Measurements from ENCODE around the gene CPNE1.
"Not testable (repeated sequence)": the region's sequence is repeated elsewhere in the genome, so short reads cannot be mapped to it uniquely, and the experiment has no call there.

Gene CPNE1

GRCh38 chr20:35697696-35698297 lies 33.1 kb upstream of the CPNE1 start:
- peak; percentile 41 for DNase-seq

- DNase-seq = no peak
These were observed 31.3 kb upstream of the CPNE1 start for GRCh38 chr20:35695978-35696377.

GRCh38 chr20:35695245-35695749 lies 30.6 kb upstream of the CPNE1 start:
- DNase-seq = peak; percentile 16

GRCh38 chr20:35690265-35690664 lies 25.6 kb upstream of the CPNE1 start:
- DNase-seq = no peak

- DNase-seq = peak; percentile 33
These were observed 22.2 kb upstream of the CPNE1 start for GRCh38 chr20:35686872-35687271.

GRCh38 chr20:35685368-35685767 lies 20.7 kb upstream of the CPNE1 start:
- DNase-seq = not testable (repeated sequence)

- DNase-seq = no peak
These were observed 17.3 kb upstream of the CPNE1 start for GRCh38 chr20:35681960-35682359.

- no peak for DNase-seq
These were observed 15.9 kb upstream of the CPNE1 start for GRCh38 chr20:35680452-35681183.

- DNase-seq = no peak
These were observed 10.2 kb upstream of the CPNE1 start for GRCh38 chr20:35674921-35675320.

- no peak for DNase-seq
These were observed 9.2 kb upstream of the CPNE1 start for GRCh38 chr20:35673884-35674283.

GRCh38 chr20:35669681-35670080 lies 5.0 kb upstream of the CPNE1 start:
- DNase-seq = no peak

- DNase-seq = no peak
These were observed 4.5 kb upstream of the CPNE1 start for GRCh38 chr20:35669221-35669620.

- DNase-seq = no peak
These were observed 1.2 kb upstream of the CPNE1 start for GRCh38 chr20:35665949-35666288.

- DNase-seq = peak; percentile 85
These were observed 909 bp downstream of the CPNE1 start for GRCh38 chr20:35663516-35664465.

- DNase-seq = no peak
These were observed 2.1 kb downstream of the CPNE1 start for GRCh38 chr20:35662551-35662950.

- DNase-seq = no peak
These were observed 2.8 kb downstream of the CPNE1 start for GRCh38 chr20:35661908-35662307.

- DNase-seq = no peak
These were observed 3.6 kb downstream of the CPNE1 start for GRCh38 chr20:35661053-35661452.

GRCh38 chr20:35660122-35660937 lies 4.4 kb downstream of the CPNE1 start:
- peak; percentile 69 for DNase-seq

GRCh38 chr20:35657271-35657670 lies 7.4 kb downstream of the CPNE1 start:
- DNase-seq = no peak

- no peak for DNase-seq
These were observed 10.3 kb downstream of the CPNE1 start for GRCh38 chr20:35654415-35654814.

GRCh38 chr20:35653893-35654292 lies 10.8 kb downstream of the CPNE1 start:
- no peak for DNase-seq

GRCh38 chr20:35653430-35653734 lies 11.3 kb downstream of the CPNE1 start:
- DNase-seq = no peak
